GM18502 (cell line): ENCODE measurements around the gene SEMA5A.

ENCODE experiments used
- ATAC-seq: cut with Tn5 transposase; IDR thresholded peaks from one replicate; pipeline ENCODE4 v1.9.1; 2021; ENCODE audit warnings: mild to moderate bottlenecking; ENCODE audit not compliant: unreplicated experiment, poor library complexity

The SEMA5A gene

DNA sequence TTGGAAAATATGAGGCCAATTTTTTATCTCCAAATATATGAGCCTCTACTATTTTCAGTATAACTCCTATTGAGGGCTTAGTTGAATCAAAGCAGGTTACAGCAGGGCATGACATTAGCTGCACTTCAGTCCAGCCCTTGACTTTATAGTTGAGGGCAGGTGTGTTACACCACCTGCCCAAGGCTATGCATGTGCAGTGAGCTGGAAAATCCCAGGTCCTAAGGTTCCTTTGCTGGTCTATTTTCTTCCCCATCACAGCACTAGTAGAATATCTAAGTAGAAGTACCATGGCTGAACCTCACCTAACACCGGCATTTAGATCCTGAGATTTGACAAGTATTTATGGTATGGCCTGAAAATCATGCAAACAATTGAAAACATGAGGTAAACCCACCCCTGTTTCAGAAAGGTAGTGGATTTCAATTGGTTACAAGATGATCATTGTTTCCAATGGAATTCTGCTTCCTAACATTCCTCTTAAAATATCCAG, 201.1 kb downstream of the SEMA5A start:
- no peak for ATAC-seq

- ATAC-seq = no peak
Observed at GRCh38 chr5:9343146-9343850, 202.6 kb downstream of the SEMA5A start.

DNA sequence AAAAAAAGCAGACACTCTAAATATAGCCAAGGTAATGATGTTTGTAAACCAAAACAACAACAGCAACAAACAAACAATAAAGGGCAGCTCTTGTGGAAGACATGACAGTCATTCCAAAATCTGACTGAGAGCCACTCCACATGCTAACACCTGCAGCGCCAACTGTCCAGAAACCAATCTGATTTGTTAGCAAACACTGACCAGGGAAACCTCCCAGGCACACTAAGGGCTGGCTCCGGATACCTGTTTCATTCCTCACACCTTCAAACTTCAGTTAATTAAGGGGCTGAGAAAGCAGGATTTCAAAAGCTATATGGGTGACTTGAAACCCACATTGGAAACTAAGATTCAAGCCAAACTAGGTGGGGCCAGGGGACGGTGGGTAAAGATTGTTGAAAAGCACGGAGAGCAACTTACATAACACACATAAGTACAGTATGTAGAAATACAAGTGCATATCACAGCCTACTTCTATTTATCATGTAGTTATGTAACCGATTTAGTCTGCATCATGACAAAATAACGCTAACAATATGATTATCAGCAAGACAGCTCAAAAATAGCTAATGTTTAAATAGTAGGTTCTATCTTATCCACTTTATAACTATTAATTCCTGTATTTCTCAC, 203.6 kb downstream of the SEMA5A start:
- no peak for ATAC-seq

GRCh38 chr5:9340085-9340484, 205.8 kb downstream of the SEMA5A start:
- no peak for ATAC-seq

DNA sequence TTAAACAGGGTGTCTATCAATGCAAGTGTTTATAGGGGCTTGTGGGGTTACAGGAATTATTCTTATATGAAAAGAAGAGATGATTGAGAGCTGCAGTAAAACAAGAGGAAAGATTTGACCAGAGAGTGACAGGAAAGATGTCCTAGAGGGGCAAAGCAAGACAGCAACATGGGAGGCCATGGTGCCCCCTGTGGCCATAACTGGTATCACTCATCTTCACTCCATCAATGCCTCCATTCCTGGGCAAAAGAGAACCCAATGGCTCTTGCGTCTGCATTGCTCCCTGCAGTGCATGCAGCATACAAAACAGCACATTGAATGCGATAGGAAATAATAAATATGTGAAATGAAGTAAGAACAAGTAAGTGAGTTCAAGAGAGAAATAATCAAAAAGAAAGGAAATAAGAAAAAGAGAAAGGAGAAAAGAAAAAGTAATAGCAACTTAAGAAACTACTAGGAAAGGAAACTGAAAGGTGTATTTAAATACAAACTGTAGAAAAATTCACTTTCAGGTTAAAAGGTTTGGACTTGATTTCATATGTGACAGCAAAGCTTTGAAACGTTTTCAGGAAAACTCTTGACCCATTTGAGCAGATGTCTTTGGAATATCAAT, 206.6 kb downstream of the SEMA5A start:
- no peak for ATAC-seq

DNA sequence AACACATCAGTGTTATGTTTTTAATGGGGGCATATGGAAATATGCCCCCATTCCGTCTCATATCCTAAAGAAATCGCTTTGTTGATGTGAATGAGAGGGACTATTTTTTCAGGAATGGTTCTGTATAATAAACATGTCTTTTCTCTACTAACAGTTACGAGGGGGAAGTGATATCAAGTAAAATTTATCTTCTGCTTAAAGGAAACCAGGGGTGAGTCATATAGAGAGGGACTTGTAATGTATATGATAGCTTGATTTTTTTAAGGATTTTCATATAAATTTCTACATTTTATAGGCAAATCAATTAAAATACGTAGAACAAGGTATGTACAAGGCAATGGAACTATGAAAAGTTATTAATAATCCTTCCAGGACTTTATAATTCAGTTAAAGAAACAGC, 207.1 kb downstream of the SEMA5A start:
- ATAC-seq = no peak

- no peak for ATAC-seq
Observed at GRCh38 chr5:9337928-9338595, 207.8 kb downstream of the SEMA5A start.

DNA sequence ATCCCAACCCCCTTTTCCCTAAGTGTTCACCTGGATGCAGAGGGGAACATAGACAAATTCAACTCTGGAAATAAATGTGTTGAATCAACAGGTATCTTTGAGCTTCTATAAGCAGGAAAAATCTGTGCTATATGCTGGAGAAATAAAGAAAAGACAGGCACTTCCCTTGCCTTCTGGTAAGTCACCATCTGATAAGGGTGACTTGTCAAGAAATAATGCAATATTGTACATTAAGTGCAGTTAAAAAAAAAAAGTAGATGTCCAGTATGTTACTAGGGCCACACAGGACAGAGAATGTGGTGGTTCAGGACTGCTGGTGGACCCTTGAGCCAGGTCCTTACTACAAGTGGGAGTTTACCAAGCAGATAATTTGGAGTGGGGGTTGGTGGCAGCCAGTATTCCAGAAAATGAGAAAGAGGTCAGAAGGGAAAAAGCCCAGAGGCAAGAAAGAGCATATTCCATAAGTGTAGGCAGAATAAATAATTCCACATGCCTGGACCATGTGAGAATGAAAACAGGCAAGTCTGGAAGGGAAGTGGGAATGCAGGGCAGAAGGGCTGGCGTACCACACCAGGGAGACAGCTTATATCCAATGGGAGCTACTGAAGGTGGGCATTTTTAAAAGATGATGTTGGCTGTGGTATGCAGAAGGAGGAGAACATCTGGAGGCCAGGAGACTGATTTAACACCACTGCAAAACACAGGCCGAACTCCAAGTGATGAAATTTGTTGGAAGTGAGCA, 209.9 kb downstream of the SEMA5A start:
- ATAC-seq = no peak

DNA sequence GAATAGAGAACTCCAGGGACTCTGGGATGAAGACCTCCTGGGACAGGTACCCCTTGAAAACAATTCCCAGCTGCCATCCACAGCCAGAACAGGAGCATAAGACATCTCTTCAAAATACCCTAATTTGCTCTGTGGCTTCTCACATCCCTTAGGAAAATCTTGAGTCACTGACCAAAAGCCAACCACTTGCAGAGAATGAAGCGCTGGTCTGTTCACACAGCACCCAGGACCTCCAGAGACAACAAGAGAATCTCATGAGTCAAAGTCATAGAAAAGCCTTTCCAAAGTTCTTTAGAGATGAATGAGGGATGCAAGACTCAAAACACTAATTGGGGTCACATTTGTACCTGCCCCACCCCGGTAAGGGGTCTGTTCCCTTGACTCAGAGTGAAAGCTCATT, 210.6 kb downstream of the SEMA5A start:
- no peak for ATAC-seq

DNA sequence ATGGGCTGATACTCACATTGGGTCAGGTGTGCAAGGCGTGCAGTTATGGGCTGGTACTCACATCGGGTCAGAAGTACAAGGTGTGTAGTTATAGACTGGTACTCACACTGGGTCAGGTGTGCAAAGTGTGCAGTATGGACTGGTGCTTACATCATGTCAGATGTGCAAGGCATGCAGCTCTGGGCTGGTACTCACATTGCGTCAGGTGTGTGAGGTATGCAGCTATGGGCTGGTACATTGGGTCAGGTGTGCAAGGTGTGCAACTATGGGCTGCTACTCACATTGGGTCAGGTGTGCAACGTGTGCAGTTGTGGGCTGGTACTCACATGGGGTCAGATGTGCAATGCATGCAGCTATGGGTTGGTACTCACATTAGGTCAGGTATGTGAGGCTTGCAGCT, 213.8 kb downstream of the SEMA5A start:
- no peak for ATAC-seq

DNA sequence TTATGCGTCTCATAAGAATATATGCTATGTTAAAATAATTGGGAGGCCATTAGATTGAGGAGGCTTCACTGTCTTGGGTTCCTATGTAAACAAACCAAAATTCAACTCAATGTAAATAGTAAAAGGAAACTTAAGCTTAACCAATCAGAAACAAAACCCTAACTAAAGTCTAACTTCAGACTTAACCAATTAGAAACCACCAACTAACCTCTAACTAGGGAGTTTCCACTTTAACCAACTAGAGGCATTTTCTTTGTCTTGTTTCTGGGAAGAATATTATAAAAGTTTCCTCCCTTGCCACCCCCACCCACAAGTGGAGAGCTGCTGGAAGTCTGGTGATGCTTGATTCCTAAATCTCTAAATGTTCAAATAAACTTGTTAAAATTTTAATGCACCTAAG, 214.5 kb downstream of the SEMA5A start:
- no peak for ATAC-seq

GRCh38 chr5:9329125-9329524, 216.8 kb downstream of the SEMA5A start:
- ATAC-seq = no peak

DNA sequence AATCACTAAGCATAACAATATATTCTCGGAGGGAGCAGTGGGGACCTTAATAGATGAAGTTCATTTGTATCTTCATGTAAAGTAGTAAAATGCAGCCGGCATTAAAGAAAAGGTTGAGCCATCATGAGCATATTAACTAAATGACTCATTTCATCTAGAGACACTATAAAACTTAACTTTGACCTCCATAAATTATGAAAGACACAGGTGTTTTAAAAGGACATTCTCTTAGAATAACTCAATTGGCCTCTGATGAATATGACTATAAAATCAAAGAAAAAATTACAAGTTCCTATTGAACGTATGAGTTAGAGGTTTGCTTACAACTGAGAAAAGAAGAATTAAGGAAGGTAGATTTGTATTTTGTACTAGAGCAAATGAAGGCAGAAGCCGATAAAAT, 220.3 kb downstream of the SEMA5A start:
- no peak for ATAC-seq

- no peak for ATAC-seq
Observed at GRCh38 chr5:9324348-9325077, 221.4 kb downstream of the SEMA5A start.

DNA sequence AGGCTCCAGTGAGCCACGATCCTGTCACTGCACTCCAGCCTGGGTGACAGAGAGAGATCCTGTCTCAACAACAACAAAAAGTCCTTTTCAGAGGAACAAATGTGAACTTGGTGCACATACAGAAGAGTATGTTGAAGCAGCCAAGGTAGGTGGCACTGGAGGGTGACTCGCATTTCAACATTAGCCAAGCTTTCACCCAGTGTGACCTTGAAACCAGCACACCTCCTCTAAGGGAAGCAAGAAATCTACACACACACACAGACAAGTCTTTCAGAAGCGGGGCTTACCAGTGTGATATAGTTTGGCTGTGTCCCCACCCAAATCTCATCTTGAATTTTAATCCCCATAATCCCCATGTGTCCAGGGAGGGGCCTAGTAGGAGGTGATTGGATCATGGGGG, 225.2 kb downstream of the SEMA5A start:
- no peak for ATAC-seq

- no peak for ATAC-seq
Observed at GRCh38 chr5:9318031-9318430, 227.8 kb downstream of the SEMA5A start.

- ATAC-seq = no peak
Observed at GRCh38 chr5:9316733-9317132, 229.1 kb downstream of the SEMA5A start.

GRCh38 chr5:9316041-9316440, 229.8 kb downstream of the SEMA5A start:
- ATAC-seq = no peak

- no peak for ATAC-seq
Observed at GRCh38 chr5:9314558-9314957, 231.3 kb downstream of the SEMA5A start.

DNA sequence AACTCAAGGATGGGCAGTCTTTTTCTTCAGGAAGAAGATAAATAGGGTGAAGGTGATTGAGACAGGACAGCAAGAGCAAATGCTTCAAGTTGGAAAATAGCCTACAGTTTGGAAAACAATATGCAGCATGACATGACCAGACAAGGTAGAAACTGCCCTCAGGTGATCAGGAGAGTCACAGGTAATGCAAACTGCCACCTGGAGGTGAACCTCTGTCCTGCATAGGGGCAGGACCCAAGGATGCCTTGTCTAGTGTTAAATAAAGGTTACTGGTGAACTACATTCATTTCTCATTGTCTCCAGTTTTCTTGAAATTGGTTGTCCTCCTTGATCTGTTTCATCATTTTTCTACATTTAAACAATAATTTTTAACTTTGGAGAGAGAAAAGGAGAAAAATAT, 232.1 kb downstream of the SEMA5A start:
- no peak for ATAC-seq
